Suprapubic skin (tissue), 4 donors: ENCODE data around the gene DCTN4.

Source experiments
- CTCF ChIP-seq, 2 donors: fragments of 200-600 bp in 1 of 2; fragments of 450-650 bp in 1 of 2; sonication (generic) in 1 of 2; IDR thresholded peaks; one replicate each; pipeline ENCODE4 v1.5.1; 2016 to 2019; ENCODE audit warnings: antibody characterized with exemption in 2 of 2, mild to moderate bottlenecking in 1 of 2, moderate library complexity in 1 of 2
- EP300 ChIP-seq: sonication (generic); formaldehyde crosslinking; IDR thresholded peaks from one replicate; pipeline ENCODE4 v1.6.1; 2017; ENCODE audit warnings: antibody characterized with exemption
- POLR2A ChIP-seq, 2 donors: fragments of 450-650 bp; IDR thresholded peaks; one replicate each; pipeline ENCODE4 v1.6.1; 2017; ENCODE audit warnings: antibody characterized with exemption in 2 of 2, mild to moderate bottlenecking in 2 of 2, moderate library complexity in 2 of 2
- POLR2AphosphoS5 ChIP-seq, 3 donors: sonication (generic); formaldehyde crosslinking; IDR thresholded peaks; one replicate each; pipeline ENCODE4 v1.6.1; 2017; ENCODE audit warnings: antibody characterized with exemption in 3 of 3

- TF ChIP-seq EP300 = no peak
- TF ChIP-seq CTCF (IDR thresholded peaks at IDR 0.05) = no peak
- no peak for TF ChIP-seq POLR2A (IDR thresholded peaks at IDR 0.05)
- no peak for TF ChIP-seq POLR2AphosphoS5 (IDR thresholded peaks at IDR 0.05)
These were observed 5.4 kb downstream of the DCTN4 start for GRCh38 chr5:150753463-150753862.
